Activated CD4-positive, alpha-beta T cell treated with anti-CD3 and anti-CD28 coated beads for 36 hours (primary cell): Measurements from ENCODE around the gene RBM38. TPM values are rescaled to one million over a fixed set of nuclear protein-coding genes. Genes with fewer than 3 reads are reported as not detected.

Source experiments
- ATAC-seq: fragments of 200-7000 bp; cut with Tn5 transposase; one replicate; pipeline ENCODE4 v1.10.0; 2021; ENCODE audit warnings: mild to moderate bottlenecking, moderate library complexity
- CTCF ChIA-PET: fragments of 350-600 bp; sonication (Branson Sonifier 250); formaldehyde crosslinking; loops from one replicate; lab custom pipeline; 2021; ENCODE audit warnings: antibody characterized with exemption; lab: Charles Lee
- POLR2A ChIA-PET: fragments of 350-600 bp; sonication (Branson Sonifier 250); formaldehyde crosslinking; loops from one replicate; lab custom pipeline; 2021; ENCODE audit warnings: antibody characterized with exemption, inconsistent platforms; lab: Charles Lee
- DNase-seq: peaks from one replicate; pipeline ENCODE4 v3.0.0-alpha.2; 2020
- H3K27ac Mint-ChIP-seq: one replicate; pipeline ENCODE4 v1.8.0; 2021; ENCODE audit warnings: mixed read lengths
- H3K27me3 Mint-ChIP-seq: one replicate; pipeline ENCODE4 v1.8.0; 2021; ENCODE audit warnings: mixed read lengths
- H3K36me3 Mint-ChIP-seq: one replicate; pipeline ENCODE4 v1.8.0; 2021; ENCODE audit warnings: low read depth, mixed read lengths
- H3K4me1 Mint-ChIP-seq: one replicate; pipeline ENCODE4 v1.8.0; 2021; ENCODE audit warnings: mixed read lengths
- H3K4me3 Mint-ChIP-seq: one replicate; pipeline ENCODE4 v1.8.0; 2021; ENCODE audit warnings: mild to moderate bottlenecking, moderate library complexity, mixed read lengths
- H3K9me3 Mint-ChIP-seq: one replicate; pipeline ENCODE4 v1.8.0; 2021; ENCODE audit warnings: low read depth, mixed read lengths
- intact Hi-C, 2 experiments: fragments of 100-400 bp; cut with DNase I in 1 of 2; cut with micrococcal nuclease in 1 of 2; formaldehyde crosslinking; loops; one replicate each; pipeline versions ENCODE4 v1.14.2 to v1.15.1; 2022 to 2024; cut with DNase I, micrococcal nuclease
- total RNA-seq, 2 experiments: library from RNA; stranded (reverse); gene quantifications; one replicate each; pipeline ENCODE4 v1.2.3, GENCODE V29; 2021

Gene RBM38
- total RNA-seq, 2 experiments from 2014 or later: 96.5 to 101 TPM

- ChIA-PET POLR2A (no interaction called here), CTCF (interaction anchor here (0.6 to 3.7 kb wide), 14 partner anchors 8 to 1916 kb away, joined by 3 to 21 read pairs (median 5); partner anchors contain the start of gene RBM38)
- Mint-ChIP-seq H3K9me3 (no peaks in the 10 kb centered on the region), H3K27me3 (no peaks in the 10 kb centered on the region), H3K36me3 (peaks cover 15% of the 10 kb centered on the region), H3K4me1 (peaks cover 21% of the 10 kb centered on the region), H3K4me3 (no peak overlapping the region), H3K27ac (peak overlapping the region; percentile 75)
- ATAC-seq (no peak), DNase-seq (no peak)
- intact Hi-C loops: no loop called here
Measured at GRCh38 chr20:57382516-57382915, 8.7 kb upstream of the RBM38 start.

DNA sequence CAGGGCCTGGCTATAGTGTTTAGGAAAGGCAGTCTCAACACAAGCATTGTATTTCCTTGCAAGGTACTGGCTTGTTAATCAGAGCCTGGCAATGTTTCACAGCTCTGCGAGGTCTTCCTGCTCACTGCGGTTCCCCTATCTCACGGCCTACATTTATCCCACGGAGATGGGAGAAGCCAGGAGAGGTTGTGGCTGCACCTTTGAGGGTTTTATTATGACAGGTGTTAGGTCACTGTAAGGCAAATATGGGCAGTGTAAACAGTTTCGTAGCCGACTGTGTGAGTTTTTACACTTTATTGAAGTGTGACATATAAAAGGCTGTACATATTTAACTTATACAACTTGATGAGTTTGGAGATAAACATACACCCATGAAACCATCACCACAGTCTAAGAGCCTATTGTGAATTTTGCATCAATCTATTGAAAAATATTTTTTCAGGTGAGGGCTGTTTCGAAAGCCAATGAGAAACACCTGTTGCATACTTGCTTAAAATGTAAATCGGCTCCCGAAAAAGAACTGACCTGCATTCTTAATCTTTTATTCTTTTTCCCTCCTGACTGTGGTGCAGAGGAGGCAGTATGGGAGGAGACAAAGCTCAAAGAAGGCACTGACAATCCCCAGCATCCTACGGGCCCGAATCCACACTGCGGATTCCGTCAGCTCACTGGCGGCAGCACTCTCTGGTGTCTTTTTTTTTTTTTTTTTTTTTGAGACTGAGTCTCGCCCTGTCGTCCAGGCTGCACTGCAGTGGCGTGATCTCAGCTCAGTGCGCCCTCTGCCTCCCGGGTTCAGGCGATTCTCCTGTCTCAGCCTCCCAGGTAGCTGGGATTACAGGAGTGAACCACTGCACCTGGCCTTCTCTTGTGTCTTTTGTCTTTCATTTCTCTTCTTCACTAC is 7.5 kb upstream of the RBM38 start:
- POLR2A ChIA-PET: no interaction called here

GRCh38 chr20:57384486-57384885 is 6.7 kb upstream of the RBM38 start:
- DNase-seq (no peak), ATAC-seq (no peak)
- CTCF ChIA-PET: interaction anchor here (0.6 to 1.9 kb wide), 5 partner anchors 21 to 111 kb away, joined by 3 to 6 read pairs (median 5); no protein-coding TSS in a partner anchor
- POLR2A ChIA-PET: no interaction called here
- no peak overlapping the region for H3K4me3 Mint-ChIP-seq
- no peaks in the 10 kb centered on the region for H3K9me3 Mint-ChIP-seq
- no peaks in the 10 kb centered on the region for H3K27me3 Mint-ChIP-seq
- H3K36me3 Mint-ChIP-seq: peaks cover 8% of the 10 kb centered on the region
- peaks cover 16% of the 10 kb centered on the region for H3K4me1 Mint-ChIP-seq
- H3K27ac Mint-ChIP-seq: no peak overlapping the region
- intact Hi-C loops: no loop called here

More for the DNA sequence above, 7.5 kb upstream of the RBM38 start:
- Mint-ChIP-seq H3K27ac (no peak overlapping the region), H3K9me3 (no peaks in the 10 kb centered on the region), H3K36me3 (peaks cover 8% of the 10 kb centered on the region), H3K4me3 (no peak overlapping the region), H3K27me3 (no peaks in the 10 kb centered on the region), H3K4me1 (peaks cover 21% of the 10 kb centered on the region)
- CTCF ChIA-PET: interaction anchor here (0.6 to 3.3 kb wide), 8 partner anchors 10 to 958 kb away, joined by 3 to 21 read pairs (median 6); no protein-coding TSS in a partner anchor
- ATAC-seq: no peak
- DNase-seq: no peak
- intact Hi-C loops: no loop called here

DNA sequence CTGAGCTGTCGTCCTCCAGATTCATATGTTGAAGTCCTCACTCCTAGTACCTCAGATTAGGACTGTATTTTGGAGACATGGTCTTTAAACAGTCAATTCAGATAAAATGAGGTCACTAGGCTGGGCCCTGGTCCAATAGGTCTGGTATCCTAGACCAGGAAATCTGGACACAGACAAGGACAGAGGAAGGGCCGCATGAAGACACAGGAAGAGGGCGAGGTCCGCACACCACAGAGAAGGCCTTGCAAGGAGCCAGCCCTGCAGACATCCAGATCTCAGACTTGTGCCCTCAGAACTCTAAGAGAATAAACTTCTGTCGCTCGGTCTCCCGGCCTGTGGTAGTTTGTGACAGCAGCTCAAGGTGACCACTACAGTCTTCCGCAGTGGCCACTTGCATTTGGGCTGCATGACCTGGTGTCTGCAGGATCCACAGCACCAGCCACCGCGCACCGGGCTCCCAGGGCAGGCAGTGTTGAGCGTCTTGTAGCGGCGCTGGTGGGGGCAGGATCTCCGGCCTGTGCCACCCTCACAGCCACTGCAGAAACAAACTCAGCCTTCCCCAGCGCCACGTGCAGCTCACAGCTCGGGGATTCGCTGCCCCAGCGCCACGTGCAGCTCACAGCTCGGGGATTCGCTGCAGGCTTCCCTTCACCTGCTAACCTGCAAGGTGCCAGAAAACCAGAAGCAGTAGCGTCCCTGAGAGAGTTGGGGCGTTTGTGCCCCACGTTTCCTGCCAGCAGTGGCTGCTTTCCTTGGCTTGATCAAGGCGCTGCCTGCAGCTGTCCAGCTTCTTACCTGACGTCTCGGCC is 6.0 kb upstream of the RBM38 start:
- Mint-ChIP-seq H3K4me3 (no peak overlapping the region), H3K27ac (no peak overlapping the region), H3K36me3 (peaks cover 4% of the 10 kb centered on the region), H3K27me3 (no peaks in the 10 kb centered on the region), H3K4me1 (peaks cover 20% of the 10 kb centered on the region), H3K9me3 (no peaks in the 10 kb centered on the region)
- ChIA-PET CTCF (interaction anchor here (0.9 to 1.8 kb wide), 3 partner anchors 24 to 111 kb away, joined by 3 to 6 read pairs (median 5); no protein-coding TSS in a partner anchor), POLR2A (no interaction called here)
- DNase-seq (no peak), ATAC-seq (no peak)
- intact Hi-C loops: no loop called here

GRCh38 chr20:57385940-57386339 is 5.3 kb upstream of the RBM38 start:
- Mint-ChIP-seq H3K27ac (no peak overlapping the region), H3K27me3 (no peaks in the 10 kb centered on the region), H3K4me1 (peaks cover 24% of the 10 kb centered on the region), H3K4me3 (no peak overlapping the region), H3K9me3 (no peaks in the 10 kb centered on the region), H3K36me3 (peaks cover 3% of the 10 kb centered on the region)
- ChIA-PET POLR2A (no interaction called here), CTCF (interaction anchor here (1.4 to 1.8 kb wide), 3 partner anchors 9 to 110 kb away, joined by 3 to 6 read pairs (median 5); no protein-coding TSS in a partner anchor)
- intact Hi-C loops: no loop called here
- DNase-seq: no peak
- ATAC-seq: no peak

- no peak for ATAC-seq
- no peaks in the 10 kb centered on the region for H3K27me3 Mint-ChIP-seq
- peaks cover 2% of the 10 kb centered on the region for H3K36me3 Mint-ChIP-seq
- H3K9me3 Mint-ChIP-seq: no peaks in the 10 kb centered on the region
- no peak overlapping the region for H3K27ac Mint-ChIP-seq
- POLR2A ChIA-PET: interaction anchor here (1.5 kb wide), 1 partner anchor 12 kb away, joined by 3 read pairs; no protein-coding TSS in a partner anchor
- no peak for DNase-seq
- no peak overlapping the region for H3K4me3 Mint-ChIP-seq
- intact Hi-C loops: no loop called here
- CTCF ChIA-PET: interaction anchor here (1.4 kb wide), 1 partner anchor 10 kb away, joined by 3 read pairs; no protein-coding TSS in a partner anchor
- H3K4me1 Mint-ChIP-seq: peaks cover 24% of the 10 kb centered on the region
Measured at GRCh38 chr20:57386762-57387161, 4.4 kb upstream of the RBM38 start.

DNA sequence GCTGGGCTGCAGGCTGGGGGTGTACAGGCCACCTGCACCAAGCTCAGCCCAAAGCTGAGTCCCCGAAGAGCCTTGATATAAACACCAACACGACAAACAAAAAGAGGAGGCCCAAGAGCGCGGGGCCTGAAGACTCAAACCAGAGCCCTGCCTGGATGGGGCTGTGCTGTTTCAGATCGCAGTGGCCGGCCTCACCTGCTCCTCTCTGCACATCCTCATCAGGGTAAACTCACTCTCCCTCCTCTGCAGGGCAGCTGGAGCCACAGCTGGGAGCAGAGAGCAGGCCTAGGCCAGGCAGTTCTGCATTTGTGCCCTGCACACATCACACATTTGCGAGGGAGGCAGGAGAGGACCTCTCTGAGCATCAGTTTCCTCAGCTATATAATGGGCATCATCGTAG is 3.7 kb upstream of the RBM38 start:
- intact Hi-C loops: no loop called here
- no peak overlapping the region for H3K4me3 Mint-ChIP-seq
- peaks cover 6% of the 10 kb centered on the region for H3K36me3 Mint-ChIP-seq
- no peak overlapping the region for H3K27ac Mint-ChIP-seq
- peaks cover 17% of the 10 kb centered on the region for H3K4me1 Mint-ChIP-seq
- DNase-seq (no peak), ATAC-seq (no peak)
- ChIA-PET POLR2A (interaction anchor here (1.5 kb wide), 1 partner anchor 11 kb away, joined by 3 read pairs; no protein-coding TSS in a partner anchor), CTCF (interaction anchor here (0.5 to 1.4 kb wide), 2 partner anchors 11 to 114 kb away, joined by 3 read pairs; no protein-coding TSS in a partner anchor)
- H3K27me3 Mint-ChIP-seq: no peaks in the 10 kb centered on the region
- H3K9me3 Mint-ChIP-seq: no peaks in the 10 kb centered on the region

GRCh38 chr20:57387945-57388371 is 3.2 kb upstream of the RBM38 start:
- H3K9me3 Mint-ChIP-seq: no peaks in the 10 kb centered on the region
- no peak overlapping the region for H3K4me3 Mint-ChIP-seq
- H3K4me1 Mint-ChIP-seq: peaks cover 15% of the 10 kb centered on the region
- ATAC-seq: no peak
- no peak overlapping the region for H3K27ac Mint-ChIP-seq
- H3K36me3 Mint-ChIP-seq: peaks cover 11% of the 10 kb centered on the region
- H3K27me3 Mint-ChIP-seq: no peaks in the 10 kb centered on the region
- no peak for DNase-seq
- intact Hi-C loops: no loop called here
- POLR2A ChIA-PET: interaction anchor here (2.9 kb wide), 1 partner anchor 11 kb away, joined by 26 read pairs; no protein-coding TSS in a partner anchor
- CTCF ChIA-PET: interaction anchor here (0.5 kb wide), 1 partner anchor 113 kb away, joined by 3 read pairs; no protein-coding TSS in a partner anchor

GRCh38 chr20:57388953-57389694 is 2.1 kb upstream of the RBM38 start:
- Mint-ChIP-seq H3K4me1 (peaks cover 27% of the 10 kb centered on the region), H3K27ac (peak overlapping the region; percentile 97), H3K27me3 (no peaks in the 10 kb centered on the region), H3K4me3 (peak overlapping the region; percentile 78), H3K36me3 (peaks cover 23% of the 10 kb centered on the region), H3K9me3 (no peaks in the 10 kb centered on the region)
- peak; percentile 25 for ATAC-seq
- ChIA-PET CTCF (interaction anchor here (0.6 to 2.6 kb wide), 5 partner anchors 9 to 538 kb away, joined by 3 to 23 read pairs (median 3); no protein-coding TSS in a partner anchor), POLR2A (interaction anchor here (0.6 to 2.9 kb wide), 2 partner anchors 10 to 13 kb away, joined by 3 to 26 read pairs; no protein-coding TSS in a partner anchor)
- peak; percentile 82 for DNase-seq
- intact Hi-C loops: loop anchor here in 1 of 2 experiments (1.0 kb wide), 2 partner anchors 9 to 38 kb away; partner anchors contain the start of gene RAE1
